K562 treated with DMSO at 1 percent for 24 hours (cell line): ENCODE results near the gene AVPR2. TPM values are rescaled to one million over a fixed set of nuclear protein-coding genes. Genes with fewer than 3 reads are reported as not detected.

ENCODE experiments used
- total RNA-seq: library from RNA; unstranded; fragments of 300-600 nt; gene quantifications from 2 replicates; pipeline ENCODE4 v1.2.3, GENCODE V29; 2022; ENCODE audit warnings: low read depth; ENCODE audit not compliant: insufficient read depth

AVPR2 gene
- total RNA-seq = 0.45 and 1.8 TPM in 2 replicates

DNA sequence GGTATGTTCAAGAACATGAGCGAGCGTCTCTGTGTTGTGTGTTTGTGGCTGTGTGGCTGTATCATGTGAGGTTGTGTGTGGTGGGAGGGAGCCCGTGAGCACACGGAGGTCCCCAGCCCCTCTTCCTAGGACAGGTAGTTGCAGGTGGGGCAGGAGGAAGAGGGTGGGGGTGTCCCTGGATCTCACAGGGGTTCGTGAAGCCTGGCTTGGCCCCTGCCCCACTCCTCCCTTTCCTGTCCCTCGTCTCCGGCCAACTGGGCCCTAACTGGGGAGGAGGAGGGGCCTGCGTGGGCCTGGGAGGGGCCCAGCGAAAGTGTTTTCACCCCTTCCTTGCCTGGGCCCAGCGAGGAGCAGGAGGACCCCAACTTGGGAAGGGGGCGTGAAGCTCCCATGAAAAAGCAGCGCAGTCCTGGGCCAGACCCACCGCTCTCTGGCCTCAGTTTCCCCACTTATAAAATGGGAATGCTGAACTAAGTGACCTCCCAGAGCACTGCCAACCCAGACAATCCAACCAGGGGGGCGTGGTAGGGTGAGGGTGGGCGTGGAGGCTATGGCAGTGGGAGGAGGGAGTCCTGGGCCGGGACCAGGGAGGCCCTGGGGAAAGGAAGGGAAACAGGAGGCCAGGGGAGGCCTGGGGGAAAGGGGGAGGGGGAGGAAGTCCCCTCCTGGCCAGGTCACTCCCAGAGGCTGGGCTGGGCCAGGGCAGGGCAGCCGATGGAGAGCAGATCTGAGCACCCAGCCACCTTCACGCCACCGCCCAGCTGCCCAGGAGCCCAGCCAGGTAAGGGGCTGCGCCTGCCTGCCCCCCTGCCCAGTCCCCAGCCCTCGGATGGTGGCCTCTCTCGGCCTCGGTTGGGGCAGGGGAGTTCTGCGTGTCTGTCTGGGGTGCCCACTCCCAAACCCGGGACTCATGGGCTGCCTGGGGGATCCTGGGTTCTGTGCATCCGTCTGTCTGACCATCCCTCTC lies at the start of gene AVPR2:
Gene AVPR2, plus strand, starts transcription at position 683 of the 967 bp plus-strand sequence. CDS start 473 bp downstream, outside the sequence.

DNA sequence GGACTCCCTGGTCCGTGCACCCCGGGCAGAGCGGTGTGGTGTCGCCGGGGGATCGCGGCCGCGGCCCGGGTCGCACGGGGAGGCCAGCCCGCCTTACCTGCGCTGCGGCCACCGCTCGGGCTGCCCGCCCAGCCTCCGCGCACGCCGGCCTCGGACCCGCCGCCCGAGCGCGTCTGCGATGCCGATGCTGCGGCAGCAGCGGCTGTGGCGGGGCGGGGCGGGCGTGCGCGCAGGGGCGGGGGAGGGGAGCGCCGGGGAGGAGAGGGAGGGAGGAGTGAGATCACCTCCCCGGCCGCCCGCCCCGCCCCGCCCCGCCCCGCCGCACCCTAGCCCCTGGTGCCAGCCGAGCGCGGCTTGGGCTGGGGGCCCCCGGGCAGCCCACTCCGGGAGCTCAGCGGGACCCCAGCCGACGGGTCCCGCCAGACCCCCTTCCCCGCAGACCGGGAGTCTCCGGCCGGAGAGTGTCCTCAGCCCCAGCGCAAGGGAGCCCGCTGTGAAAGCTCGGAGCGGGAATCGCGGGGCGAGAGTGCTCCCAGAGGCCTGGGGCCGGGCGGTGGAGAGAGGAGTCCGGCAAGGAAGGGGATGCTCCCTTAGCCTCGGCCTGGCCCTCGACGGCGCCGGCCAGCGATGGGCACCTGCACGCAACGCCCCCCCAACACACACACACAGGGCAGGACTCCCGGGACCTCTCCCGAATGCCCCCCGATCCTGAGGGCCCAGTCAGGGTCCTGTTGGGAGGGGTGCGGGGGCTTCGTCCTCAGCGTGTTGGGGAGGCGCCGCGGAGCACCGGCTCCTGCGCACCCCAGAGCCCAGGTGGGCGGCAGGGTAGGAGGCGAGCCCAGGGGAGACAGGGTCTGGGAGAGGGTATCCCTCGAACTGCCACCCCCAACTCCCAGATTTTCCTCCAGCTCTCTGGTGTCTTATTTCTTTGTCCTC lies 18.2 kb upstream of the AVPR2 start, which contains the start of gene L1CAM:
Gene L1CAM, minus strand, starts transcription at position 206 of the 936 bp plus-strand sequence. CDS start 10,337 bp downstream, outside the sequence.

DNA sequence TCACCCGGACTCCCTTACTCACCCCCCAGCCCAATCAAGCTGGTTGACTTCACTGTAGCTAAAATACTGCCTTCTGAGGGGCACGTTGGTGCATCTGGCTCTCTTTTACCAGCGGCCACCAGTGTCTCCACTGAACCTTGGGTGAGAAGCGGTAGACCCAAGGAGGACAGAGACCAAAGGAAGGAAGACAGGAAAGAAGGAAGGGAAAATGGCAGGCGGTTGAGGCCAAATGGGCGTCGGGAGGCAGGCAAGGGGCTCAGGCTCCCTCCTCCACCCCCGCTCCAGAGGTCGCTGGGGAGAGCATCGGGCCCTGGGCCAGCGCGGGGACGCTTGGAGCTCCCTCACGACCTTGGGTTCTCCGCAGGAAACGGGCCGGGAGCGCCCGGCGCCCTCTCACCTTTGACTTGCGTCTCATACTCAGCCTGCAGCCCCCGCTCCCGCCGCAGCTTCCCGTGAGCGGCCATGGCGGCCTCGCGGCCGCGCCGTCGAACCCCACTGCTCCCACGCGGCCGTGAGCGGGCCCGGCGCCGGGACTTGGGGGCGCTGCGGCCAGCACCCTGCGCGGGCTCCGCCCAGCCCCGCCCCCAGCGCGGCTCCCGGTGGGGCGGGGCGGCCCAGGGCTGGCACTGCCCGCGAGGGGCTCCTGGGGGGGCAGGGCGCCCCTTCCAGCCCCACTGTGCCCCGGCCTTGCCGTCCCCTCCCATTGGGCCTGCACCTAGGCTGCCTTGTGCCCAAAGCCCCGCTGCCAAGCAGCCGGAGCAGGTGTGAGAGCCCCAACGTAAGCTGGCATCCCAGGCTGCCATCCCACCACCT lies 21.5 kb downstream of the AVPR2 start, which contains the start of gene ARHGAP4:
Gene ARHGAP4, minus strand, starts transcription at position 526 of the 813 bp plus-strand sequence. Its CDS starts 62 bp downstream, at position 464.

DNA sequence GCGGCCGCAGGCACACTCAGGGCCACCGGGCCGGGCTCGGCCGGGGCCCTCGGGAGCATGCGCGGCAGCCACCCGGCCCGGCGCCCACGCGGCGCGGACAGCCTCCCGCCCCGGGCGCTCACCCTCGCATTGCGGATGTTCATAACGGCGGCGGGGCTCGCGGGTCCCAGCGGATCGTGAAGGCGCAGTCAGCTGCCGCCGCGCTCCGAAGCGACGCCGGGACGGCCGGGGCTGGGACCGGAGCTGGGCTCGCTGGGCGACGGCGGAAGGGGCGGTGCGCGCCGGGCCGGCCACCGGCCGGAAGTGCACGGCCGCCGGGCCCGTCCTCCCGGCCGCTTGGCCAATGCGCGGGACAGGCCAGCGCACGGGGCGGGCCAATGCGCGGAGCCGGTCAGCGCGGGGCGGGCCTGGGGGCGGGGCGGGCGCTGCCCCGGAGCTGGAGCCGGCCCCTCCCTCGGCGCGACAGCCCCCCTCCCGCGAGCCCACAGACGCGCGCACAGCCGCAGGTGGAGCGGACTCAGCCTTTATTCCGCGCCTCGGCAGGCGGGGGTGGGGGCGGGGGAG lies 30.4 kb downstream of the AVPR2 start, which contains the start of gene NAA10:
Gene NAA10, minus strand, starts transcription at position 276 of the 564 bp plus-strand sequence. Its CDS starts 133 bp downstream, at position 143.

DNA sequence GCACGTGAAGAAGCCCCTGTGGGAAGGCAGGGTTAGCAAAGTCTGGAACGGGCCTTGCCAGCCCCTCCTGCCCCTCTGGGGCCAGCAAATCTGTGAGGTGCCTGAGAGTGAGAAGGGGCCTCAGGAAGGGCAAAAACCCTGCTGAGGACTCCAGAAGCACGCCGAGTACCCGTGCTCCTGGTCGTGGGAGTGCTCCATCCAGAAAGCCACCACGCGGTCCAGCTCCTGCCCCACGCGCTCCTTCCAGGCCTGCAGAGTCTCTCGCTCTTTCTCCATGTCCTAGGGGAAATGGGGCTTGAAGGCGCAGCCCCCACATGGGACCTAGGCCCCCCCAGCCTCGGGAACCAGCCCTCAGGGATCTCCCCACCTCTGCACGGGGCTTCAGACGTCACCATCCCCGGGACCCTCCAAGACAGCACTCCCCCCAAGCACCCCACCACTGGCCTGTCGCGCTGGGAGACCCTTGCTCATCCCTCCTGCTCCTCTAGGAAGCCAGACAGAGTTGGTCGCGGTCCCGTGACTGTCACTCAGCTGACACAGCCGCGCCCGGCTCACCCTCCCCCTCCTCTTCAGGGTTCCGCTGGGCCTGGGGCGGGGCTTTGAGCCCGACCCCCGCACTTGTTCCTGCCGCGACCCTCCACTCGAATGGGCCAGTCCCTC lies 39.8 kb downstream of the AVPR2 start, which contains the start of gene RENBP:
Gene RENBP, minus strand, starts transcription at position 504 of the 660 bp plus-strand sequence. Its CDS starts 33 bp downstream, at position 471.

Other genes with a start within 250 kb of the AVPR2 start
- gene PNCK, start 230.9 kb upstream of the AVPR2 start, total RNA-seq = 3.2 and 3.4 TPM in 2 replicates
- 44.3 and 46.8 TPM in 2 replicates for gene SLC6A8, start 216.7 kb upstream of the AVPR2 start, total RNA-seq
- 217 and 219 TPM in 2 replicates for gene BCAP31, start 180.3 kb upstream of the AVPR2 start, total RNA-seq
- 47.5 and 48.3 TPM in 2 replicates for gene ABCD1, start 179.8 kb upstream of the AVPR2 start, total RNA-seq
- gene PLXNB3, start 140.4 kb upstream of the AVPR2 start, total RNA-seq = 0.75 and 3.0 TPM in 2 replicates
- gene SRPK3, start 123.6 kb upstream of the AVPR2 start, total RNA-seq = 0.13 TPM in 1 of 2 replicates, not detected in the other
- gene IDH3G, start 110.3 kb upstream of the AVPR2 start, total RNA-seq = 94.7 and 98.9 TPM in 2 replicates
- gene SSR4, start 110.0 kb upstream of the AVPR2 start, total RNA-seq = 700 and 858 TPM in 2 replicates
- gene PDZD4, start 74.1 kb upstream of the AVPR2 start, total RNA-seq = not detected in 2 replicates
- 0.61 and 0.90 TPM in 2 replicates for gene L1CAM, start 18.5 kb upstream of the AVPR2 start, total RNA-seq
- 90.5 and 104 TPM in 2 replicates for gene ARHGAP4, start 21.6 kb downstream of the AVPR2 start, total RNA-seq
- 120 and 121 TPM in 2 replicates for gene NAA10, start 30.4 kb downstream of the AVPR2 start, total RNA-seq
- 66.4 and 66.6 TPM in 2 replicates for gene RENBP, start 40.0 kb downstream of the AVPR2 start, total RNA-seq
- 64.2 and 66.3 TPM in 2 replicates for gene HCFC1, start 67.1 kb downstream of the AVPR2 start, total RNA-seq
- gene TMEM187, start 68.1 kb downstream of the AVPR2 start, total RNA-seq = 20.6 and 22.6 TPM in 2 replicates
- gene IRAK1, start 115.2 kb downstream of the AVPR2 start, total RNA-seq = 180 and 181 TPM in 2 replicates
- gene MECP2, start 193.0 kb downstream of the AVPR2 start, total RNA-seq = 38.4 and 41.9 TPM in 2 replicates
- gene OPN1LW, start 239.6 kb downstream of the AVPR2 start, total RNA-seq = not detected in 2 replicates